Type B pancreatic cell (in vitro differentiated cells): ENCODE data around the gene ENDOU. TPM values are rescaled to one million over a fixed set of nuclear protein-coding genes. Genes with fewer than 3 reads are reported as not detected.
A peak's percentile ranks its signal among the peaks of the same experiment; 100 is the strongest.

Experiments
- DNase-seq: peaks from one replicate; pipeline ENCODE4 v3.0.0; 2021; ENCODE audit warnings: mixed read lengths; ENCODE audit not compliant: unreplicated experiment; ENCODE audit errors: extremely low spot score
- H3K27ac Mint-ChIP-seq: 2 replicates; pipeline ENCODE4 v1.8.0; 2021; ENCODE audit warnings: mild to moderate bottlenecking, mixed read lengths
- H3K27me3 Mint-ChIP-seq: 2 replicates; pipeline ENCODE4 v1.8.0; 2021; ENCODE audit warnings: mixed read lengths
- H3K36me3 Mint-ChIP-seq: 2 replicates; pipeline ENCODE4 v1.8.0; 2021; ENCODE audit warnings: mixed read lengths
- H3K4me1 Mint-ChIP-seq: one replicate; pipeline ENCODE4 v1.8.0; 2021; ENCODE audit warnings: mixed read lengths; ENCODE audit not compliant: unreplicated experiment
- H3K4me3 Mint-ChIP-seq: 2 replicates; pipeline ENCODE4 v1.8.0; 2021; ENCODE audit warnings: mild to moderate bottlenecking, mixed read lengths
- H3K9me3 Mint-ChIP-seq: 2 replicates; pipeline ENCODE4 v1.8.0; 2021; ENCODE audit warnings: mixed read lengths
- total RNA-seq: library from RNA; stranded (reverse); gene quantifications from 2 replicates; pipeline ENCODE4 v1.2.1, GENCODE V29; 2021; ENCODE audit warnings: low replicate concordance
- TF ChIP-seq, protein P1 (sequence below): fragments of 200-600 bp; sonication (generic); conservative IDR thresholded peaks from 2 replicates; pipeline ENCODE4 v1.5.0; 2021; ENCODE audit warnings: antibody characterized with exemption, mild to moderate bottlenecking

The ENDOU gene
- total RNA-seq, 1 donor from 2014 or later: 3.7 TPM

- TF ChIP-seq, protein P1, sequence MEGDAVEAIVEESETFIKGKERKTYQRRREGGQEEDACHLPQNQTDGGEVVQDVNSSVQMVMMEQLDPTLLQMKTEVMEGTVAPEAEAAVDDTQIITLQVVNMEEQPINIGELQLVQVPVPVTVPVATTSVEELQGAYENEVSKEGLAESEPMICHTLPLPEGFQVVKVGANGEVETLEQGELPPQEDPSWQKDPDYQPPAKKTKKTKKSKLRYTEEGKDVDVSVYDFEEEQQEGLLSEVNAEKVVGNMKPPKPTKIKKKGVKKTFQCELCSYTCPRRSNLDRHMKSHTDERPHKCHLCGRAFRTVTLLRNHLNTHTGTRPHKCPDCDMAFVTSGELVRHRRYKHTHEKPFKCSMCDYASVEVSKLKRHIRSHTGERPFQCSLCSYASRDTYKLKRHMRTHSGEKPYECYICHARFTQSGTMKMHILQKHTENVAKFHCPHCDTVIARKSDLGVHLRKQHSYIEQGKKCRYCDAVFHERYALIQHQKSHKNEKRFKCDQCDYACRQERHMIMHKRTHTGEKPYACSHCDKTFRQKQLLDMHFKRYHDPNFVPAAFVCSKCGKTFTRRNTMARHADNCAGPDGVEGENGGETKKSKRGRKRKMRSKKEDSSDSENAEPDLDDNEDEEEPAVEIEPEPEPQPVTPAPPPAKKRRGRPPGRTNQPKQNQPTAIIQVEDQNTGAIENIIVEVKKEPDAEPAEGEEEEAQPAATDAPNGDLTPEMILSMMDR: no peak
- H3K36me3 Mint-ChIP-seq: no peaks in the 10 kb centered on the region
- DNase-seq: no peak
- no peaks in the 10 kb centered on the region for H3K9me3 Mint-ChIP-seq
- no peak overlapping the region for H3K4me3 Mint-ChIP-seq
- peaks cover 2% of the 10 kb centered on the region for H3K27me3 Mint-ChIP-seq
- peaks cover 10% of the 10 kb centered on the region for H3K4me1 Mint-ChIP-seq
- no peak overlapping the region for H3K27ac Mint-ChIP-seq
These were observed 15.0 kb downstream of the ENDOU start for GRCh38 chr12:47710278-47710677.

DNA sequence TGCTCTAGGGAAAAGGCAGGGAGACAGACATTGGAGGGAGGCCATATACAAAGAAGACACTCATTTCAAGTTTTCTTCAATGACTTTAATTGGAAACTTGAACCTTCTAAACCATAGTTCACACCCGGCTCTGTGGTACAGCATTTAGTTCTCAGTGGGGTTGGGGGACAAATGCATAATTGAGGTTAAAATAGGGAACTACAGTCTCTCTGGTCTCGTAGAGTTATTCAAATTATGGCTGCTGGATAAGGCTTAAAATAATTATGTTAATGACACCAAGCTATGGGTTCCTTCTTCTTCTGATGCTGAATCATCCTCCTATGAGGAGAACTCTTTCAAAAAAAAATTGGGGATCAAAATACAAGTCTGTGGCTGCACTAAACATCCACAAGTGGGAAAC is 15.6 kb downstream of the ENDOU start:
- no peak for DNase-seq
- H3K4me3 Mint-ChIP-seq: no peak overlapping the region

DNA sequence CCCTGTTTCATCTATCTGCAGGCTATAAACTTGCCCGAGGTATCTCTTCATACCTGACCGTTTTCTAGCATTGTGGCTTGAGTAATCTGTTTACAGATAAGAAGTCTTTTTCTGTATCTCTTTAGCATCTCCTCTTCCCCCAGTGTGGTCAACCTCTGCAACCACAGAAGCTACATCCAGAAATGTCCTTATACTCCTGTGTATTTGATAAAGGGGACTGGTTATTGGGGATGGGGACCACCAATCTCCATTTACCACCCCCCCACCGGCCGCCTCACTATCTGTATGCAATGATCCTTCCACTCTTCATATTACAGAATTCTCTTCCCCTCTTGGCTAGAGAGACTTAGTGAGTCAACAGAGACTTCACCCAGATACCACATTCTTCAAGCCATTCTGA is 16.1 kb downstream of the ENDOU start:
- DNase-seq: no peak
- Mint-ChIP-seq H3K36me3 (no peaks in the 10 kb centered on the region), H3K27ac (no peak overlapping the region), H3K9me3 (no peaks in the 10 kb centered on the region), H3K4me1 (peaks cover 7% of the 10 kb centered on the region), H3K27me3 (no peaks in the 10 kb centered on the region), H3K4me3 (no peak overlapping the region)
- TF ChIP-seq, protein P1: no peak

More for the DNA sequence above, 15.6 kb downstream of the ENDOU start:
- H3K4me1 Mint-ChIP-seq: peaks cover 7% of the 10 kb centered on the region
- no peak overlapping the region for H3K27ac Mint-ChIP-seq
- H3K27me3 Mint-ChIP-seq: no peaks in the 10 kb centered on the region
- H3K9me3 Mint-ChIP-seq: no peaks in the 10 kb centered on the region
- TF ChIP-seq, protein P1: no peak
- no peaks in the 10 kb centered on the region for H3K36me3 Mint-ChIP-seq

DNA sequence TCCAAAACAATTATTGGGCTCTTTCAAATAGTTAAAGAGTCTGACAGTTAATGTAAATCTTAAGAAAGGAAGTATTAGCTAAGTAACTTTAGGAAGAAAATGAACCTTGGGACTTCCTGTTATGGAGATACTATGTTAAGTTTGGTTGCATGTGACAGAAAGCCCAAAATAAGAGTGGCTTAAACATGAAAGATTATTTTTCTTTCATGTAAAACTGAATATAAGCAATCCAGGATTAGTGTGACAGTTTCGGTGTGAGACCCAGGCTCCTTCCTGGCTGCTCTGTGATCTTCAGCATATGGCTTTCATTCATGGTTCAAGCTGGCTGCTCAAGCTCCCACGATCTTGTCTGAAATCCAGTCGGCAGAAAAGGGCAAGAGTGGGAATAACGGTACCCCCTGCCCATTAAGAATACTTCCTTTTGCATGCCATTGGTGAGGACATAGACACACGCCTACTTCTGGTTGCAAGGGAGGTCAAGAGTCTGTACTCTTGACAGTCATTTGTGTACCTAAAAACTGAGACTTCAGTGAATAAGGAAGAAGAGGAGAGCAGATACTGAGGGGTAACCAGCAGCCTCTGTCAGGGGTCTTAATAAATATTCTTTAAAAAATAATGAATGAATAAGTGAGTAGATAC is 17.3 kb downstream of the ENDOU start:
- no peak overlapping the region for H3K27ac Mint-ChIP-seq
- no peaks in the 10 kb centered on the region for H3K9me3 Mint-ChIP-seq
- TF ChIP-seq, protein P1: no peak
- H3K4me3 Mint-ChIP-seq: no peak overlapping the region
- H3K36me3 Mint-ChIP-seq: no peaks in the 10 kb centered on the region
- peaks cover 18% of the 10 kb centered on the region for H3K4me1 Mint-ChIP-seq
- DNase-seq: no peak
- H3K27me3 Mint-ChIP-seq: no peaks in the 10 kb centered on the region

DNA sequence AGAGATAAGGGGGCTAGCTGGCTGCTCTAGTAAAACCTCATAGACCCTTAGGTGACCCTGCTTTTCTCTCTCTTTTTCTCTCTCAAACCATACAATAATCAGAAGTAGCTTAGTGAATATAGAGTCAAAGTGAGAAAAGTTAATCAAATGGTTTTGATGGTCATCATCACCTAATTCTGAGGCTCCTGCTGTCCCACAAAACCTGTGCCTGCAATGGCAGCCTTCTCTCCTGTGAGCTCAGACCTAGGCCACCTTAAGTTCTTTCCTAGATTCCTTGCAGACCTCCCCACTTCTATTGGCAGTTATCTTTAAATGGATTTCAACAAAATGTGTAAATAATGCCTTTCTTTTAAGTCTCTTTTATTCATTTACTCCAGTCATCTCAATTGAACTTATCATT is 17.9 kb downstream of the ENDOU start:
- TF ChIP-seq, protein P1: no peak
- Mint-ChIP-seq H3K27me3 (no peaks in the 10 kb centered on the region), H3K36me3 (no peaks in the 10 kb centered on the region), H3K4me3 (peak overlapping the region; percentile 29), H3K4me1 (peaks cover 22% of the 10 kb centered on the region), H3K27ac (no peak overlapping the region), H3K9me3 (no peaks in the 10 kb centered on the region)
- no peak for DNase-seq
